22Rv1 (cell line): ENCODE results near the gene ILK.

Experiments
- H3K27ac ChIP-seq: fragments of 450-650 bp; 2 replicates; pipeline ENCODE4 v1.5.1; 2017
- CTCF ChIP-seq: fragments of 450-650 bp; IDR thresholded peaks from 2 replicates; pipeline ENCODE4 v1.5.1; 2017; ENCODE audit warnings: mild to moderate bottlenecking
- ZFX ChIP-seq: fragments of 450-650 bp; IDR thresholded peaks from 2 replicates; pipeline ENCODE4 v1.6.1; 2017; ENCODE audit warnings: antibody characterized with exemption, borderline replicate concordance

The ILK gene

GRCh38 chr11:6631361-6631890, 27.9 kb downstream of the ILK start:
- H3K27ac ChIP-seq, result no peak overlapping the region
- TF ChIP-seq CTCF (no peak), ZFX (no peak)

DNA sequence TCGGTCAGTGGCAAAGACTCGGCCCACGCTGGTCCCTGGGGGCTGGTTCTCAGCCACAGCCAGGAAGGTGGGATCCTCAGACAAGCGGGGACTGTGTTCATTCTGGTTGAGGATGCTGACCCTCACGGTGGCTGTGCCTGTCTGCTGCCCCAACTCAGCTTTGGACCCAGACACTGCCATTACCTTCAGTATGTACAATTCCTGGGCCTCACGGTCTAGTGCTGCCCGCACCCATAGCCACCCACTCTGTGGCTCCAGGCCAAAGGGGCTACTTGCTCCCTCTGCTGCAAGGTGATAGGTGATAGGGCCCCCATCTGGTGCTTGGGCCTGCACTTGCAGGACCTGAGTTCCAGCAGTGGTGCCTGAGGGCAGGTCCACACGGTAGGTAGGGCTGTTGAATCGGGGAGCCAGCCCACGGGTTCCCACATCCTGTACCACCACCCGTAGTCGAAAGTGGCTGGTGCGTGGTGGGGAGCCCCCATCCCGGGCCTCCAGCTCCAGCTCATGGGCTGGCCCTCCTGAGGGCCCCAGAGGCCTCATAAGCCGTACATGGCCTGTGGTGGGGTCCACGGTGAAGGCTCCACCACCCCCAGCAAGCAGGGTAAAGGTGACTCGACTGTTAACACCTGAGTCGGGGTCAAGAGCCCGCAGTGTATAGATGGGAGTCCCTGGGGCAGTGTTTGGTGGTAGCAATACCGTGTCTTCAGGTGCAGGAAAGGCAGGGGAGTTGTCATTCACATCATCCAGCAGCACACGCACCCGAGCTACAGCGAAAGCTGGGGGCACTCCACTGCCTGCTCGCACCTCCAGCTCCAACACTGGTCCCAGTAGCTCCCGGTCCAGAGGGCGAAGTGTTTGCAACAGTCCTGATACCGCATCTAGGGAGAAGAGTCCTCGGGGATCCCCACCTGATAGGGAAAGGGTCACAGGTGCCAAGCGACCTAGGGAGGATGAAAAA, 28.8 kb downstream of the ILK start:
- no peak overlapping the region for H3K27ac ChIP-seq
- TF ChIP-seq ZFX (no peak), CTCF (no peak)

DNA sequence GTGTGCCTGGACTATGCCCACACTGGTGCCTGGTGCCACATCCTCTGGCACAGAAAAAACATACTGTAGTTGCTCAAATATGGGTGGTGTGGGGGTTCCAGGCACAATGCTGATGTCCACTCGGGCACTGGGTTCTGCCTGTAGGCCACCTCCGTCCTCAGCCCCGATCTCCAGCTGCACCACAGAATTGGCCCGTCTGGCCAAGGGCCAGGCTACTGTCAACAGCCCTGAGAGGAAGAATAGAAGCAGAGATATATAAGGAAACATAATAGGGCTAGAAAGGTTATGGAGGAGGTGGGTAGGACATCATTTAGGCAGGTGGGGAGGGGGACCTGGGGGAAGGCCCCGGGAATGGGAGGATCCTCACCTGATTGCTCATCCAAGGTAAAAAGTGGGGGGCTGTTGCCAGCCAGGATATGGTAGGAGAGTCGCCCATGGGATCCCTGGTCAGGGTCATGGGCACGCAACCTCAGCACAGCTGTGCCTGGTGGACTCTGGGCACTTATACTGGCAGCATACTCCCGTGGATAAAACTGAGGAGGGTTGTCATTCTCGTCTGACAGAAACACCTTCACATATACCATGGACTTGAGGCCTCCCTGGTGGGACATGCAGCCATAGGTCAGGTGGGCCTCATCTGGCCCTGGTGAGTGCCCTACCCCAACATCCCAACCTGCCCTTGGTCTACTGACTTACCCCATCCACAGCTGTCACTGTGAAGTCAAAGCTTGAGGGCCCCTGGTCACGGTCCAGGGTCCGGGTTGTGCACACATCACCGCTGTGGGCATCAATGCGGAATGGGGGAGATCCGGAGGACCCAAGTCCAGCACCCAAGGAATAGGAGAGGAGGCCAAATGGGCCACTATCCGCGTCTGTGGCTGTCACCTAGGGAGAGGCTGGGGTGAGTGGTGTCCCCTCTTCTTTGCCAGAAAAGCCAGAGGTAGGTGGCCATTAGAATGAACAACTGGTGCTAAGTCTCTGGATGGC, 30.1 kb downstream of the ILK start:
- no peak overlapping the region for H3K27ac ChIP-seq
- no peak for TF ChIP-seq CTCF
- no peak for TF ChIP-seq ZFX

DNA sequence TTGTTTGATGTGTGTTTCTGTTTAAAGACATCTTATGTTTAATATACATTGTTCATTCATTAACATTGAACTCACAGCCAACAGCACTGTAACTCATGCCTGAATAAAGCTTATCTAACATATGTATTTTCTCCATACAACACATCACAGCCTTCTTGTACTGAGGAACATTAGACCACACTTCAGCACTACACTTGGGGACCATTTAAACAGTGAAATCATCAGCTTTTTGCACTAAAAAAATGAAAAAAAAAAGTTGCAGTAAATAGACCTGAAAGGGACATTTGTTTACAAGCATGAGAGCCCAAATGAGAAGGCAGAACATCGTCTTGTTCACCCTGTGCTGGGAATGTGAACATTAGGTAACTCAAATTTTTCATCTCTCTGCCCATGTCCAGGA, 31.0 kb downstream of the ILK start:
- no peak overlapping the region for H3K27ac ChIP-seq
- TF ChIP-seq CTCF (no peak), ZFX (no peak)

DNA sequence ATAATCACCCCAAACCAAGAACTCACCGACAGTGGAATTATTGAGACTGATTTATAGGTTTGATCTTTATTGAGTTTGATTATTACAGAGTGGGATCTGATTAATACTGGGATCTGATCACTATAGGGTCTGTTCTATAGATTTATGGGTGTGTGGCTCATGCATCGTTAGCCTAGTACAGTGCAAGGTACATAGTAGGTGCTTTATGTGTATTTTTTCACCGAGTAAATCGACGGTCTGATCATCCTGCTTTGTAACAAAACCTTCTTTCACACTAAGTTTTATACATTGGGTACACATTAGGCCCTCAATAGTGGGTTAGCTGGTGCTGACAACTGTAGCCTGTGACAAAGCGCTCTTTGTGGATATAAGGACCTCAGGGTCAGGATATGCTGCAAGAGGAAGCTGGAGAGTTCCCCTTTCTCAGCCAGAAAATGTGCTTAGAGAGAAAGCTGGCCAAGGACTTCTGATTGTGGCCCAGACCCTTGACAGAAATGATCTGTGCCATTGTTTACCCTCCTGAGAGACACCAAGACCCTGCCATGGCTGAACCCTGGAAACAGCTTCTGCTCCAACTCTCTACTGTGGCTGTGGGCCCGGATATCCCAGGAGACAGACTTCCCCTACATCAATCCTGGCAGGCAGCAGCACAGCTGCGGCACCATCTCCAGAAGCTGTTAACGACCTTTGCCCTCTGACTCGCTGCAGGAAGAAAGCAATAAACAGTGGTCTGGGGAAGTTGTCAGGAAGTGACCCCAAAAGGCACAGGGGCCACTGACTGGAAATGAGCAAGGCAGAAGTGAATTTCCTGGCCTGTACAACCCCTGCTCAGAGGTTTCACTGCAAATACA, 31.7 kb downstream of the ILK start:
- no peak overlapping the region for H3K27ac ChIP-seq
- TF ChIP-seq ZFX (no peak), CTCF (no peak)

DNA sequence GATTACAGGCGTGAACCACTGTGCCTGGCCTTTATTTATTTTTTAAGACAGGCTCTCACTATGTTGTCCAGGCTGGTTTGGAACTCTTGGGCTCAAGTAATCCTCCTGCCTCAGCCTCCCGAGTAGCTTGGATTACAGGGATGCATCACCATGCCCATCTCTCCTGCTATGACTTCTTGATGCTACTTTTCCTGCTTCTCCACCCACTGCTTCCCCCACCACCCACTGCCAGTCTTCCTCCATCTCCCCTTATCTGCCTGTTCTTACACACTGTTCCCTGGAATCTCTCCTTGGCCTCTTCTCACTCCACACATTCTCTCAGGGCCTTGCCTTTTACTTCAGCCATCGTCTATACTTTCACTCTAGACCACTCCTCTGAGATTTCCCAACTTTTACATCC, 32.9 kb downstream of the ILK start:
- no peak overlapping the region for H3K27ac ChIP-seq
- TF ChIP-seq CTCF, result no peak
- TF ChIP-seq ZFX, result no peak
